Activated T-cell treated with anti-CD3 and anti-CD28 coated beads, Interleukin-2, amount 50 U/mL, for 4 hours (primary cell): Measurements from ENCODE around the gene CBR3. TPM values are rescaled to one million over a fixed set of nuclear protein-coding genes. Genes with fewer than 3 reads are reported as not detected.
A peak's percentile ranks its signal among the peaks of the same experiment; 100 is the strongest.

Experiments used
- ATAC-seq, 2 donors: fragments of 200-7000 bp; cut with Tn5 transposase; one replicate each; pipeline ENCODE4 v1.10.0; 2021
- DNase-seq: peaks from one replicate; pipeline ENCODE4 v3.0.0-alpha.2; 2020
- H3K27me3 Mint-ChIP-seq: one replicate; pipeline ENCODE4 v1.8.0; 2021; ENCODE audit warnings: low read depth, mixed read lengths
- H3K36me3 Mint-ChIP-seq: one replicate; pipeline ENCODE4 v1.8.0; 2022; ENCODE audit warnings: mixed read lengths; ENCODE audit not compliant: insufficient read depth
- H3K4me1 Mint-ChIP-seq: one replicate; pipeline ENCODE4 v1.8.0; 2021; ENCODE audit warnings: low read depth, mixed read lengths
- H3K4me3 Mint-ChIP-seq: one replicate; pipeline ENCODE4 v1.8.0; 2021; ENCODE audit warnings: mild to moderate bottlenecking, moderate library complexity, mixed read lengths
- H3K9me3 Mint-ChIP-seq: one replicate; pipeline ENCODE4 v1.8.0; 2021; ENCODE audit warnings: mixed read lengths
- total RNA-seq, 3 donors: library from RNA; stranded (reverse); gene quantifications; one replicate each; pipeline ENCODE4 v1.2.1, GENCODE V29; 2021

CBR3 gene
- total RNA-seq, 3 donors from 2014 or later, result 3.6 to 7.6 (median 6.7) TPM

- ATAC-seq, result peak; percentile 63 to 82
- Mint-ChIP-seq H3K27me3 (peaks cover 40% of the 10 kb centered on the region), H3K36me3 (no peaks in the 10 kb centered on the region), H3K9me3 (no peaks in the 10 kb centered on the region), H3K4me3 (peak overlapping the region; percentile 5), H3K4me1 (peaks cover 10% of the 10 kb centered on the region)
- peak; percentile 54 for DNase-seq
Measured at GRCh38 chr21:36104317-36105300, 30.3 kb upstream of the CBR3 start.

DNA sequence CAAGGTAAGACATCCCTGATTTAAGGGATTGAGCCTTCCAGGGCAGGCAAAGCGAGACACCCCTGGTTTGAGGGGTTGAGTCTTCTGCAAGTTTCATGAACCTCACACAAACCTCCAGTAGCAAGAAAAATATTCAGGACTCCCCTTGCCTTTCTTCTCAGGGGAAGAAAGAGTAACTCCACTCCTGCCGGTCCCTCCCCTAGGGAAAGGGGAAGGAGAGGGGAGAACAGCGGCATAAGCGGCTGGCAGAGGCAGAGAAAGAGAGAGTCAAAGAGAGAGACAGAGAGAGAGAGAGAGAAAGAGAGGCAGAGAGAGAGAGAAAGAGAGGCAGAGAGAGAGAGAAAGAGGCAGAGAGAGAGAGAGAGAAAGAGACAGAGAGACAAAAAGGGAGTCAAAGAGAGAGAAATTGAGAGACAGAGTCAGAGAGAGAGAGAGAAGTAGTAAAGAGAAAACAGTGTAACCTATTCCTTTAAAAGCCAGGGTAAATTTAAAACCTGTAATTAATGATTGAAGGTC lies 29.5 kb upstream of the CBR3 start:
- DNase-seq (no peak), ATAC-seq (no peak)
- no peaks in the 10 kb centered on the region for H3K9me3 Mint-ChIP-seq
- H3K4me1 Mint-ChIP-seq, result peaks cover 10% of the 10 kb centered on the region
- no peaks in the 10 kb centered on the region for H3K36me3 Mint-ChIP-seq
- H3K27me3 Mint-ChIP-seq, result peaks cover 40% of the 10 kb centered on the region
- no peak overlapping the region for H3K4me3 Mint-ChIP-seq

GRCh38 chr21:36109868-36110267 lies 25.0 kb upstream of the CBR3 start:
- Mint-ChIP-seq H3K4me1 (peaks cover 23% of the 10 kb centered on the region), H3K4me3 (no peak overlapping the region), H3K9me3 (no peaks in the 10 kb centered on the region), H3K36me3 (no peaks in the 10 kb centered on the region), H3K27me3 (peaks cover 22% of the 10 kb centered on the region)
- no peak for DNase-seq
- ATAC-seq, result no peak

DNA sequence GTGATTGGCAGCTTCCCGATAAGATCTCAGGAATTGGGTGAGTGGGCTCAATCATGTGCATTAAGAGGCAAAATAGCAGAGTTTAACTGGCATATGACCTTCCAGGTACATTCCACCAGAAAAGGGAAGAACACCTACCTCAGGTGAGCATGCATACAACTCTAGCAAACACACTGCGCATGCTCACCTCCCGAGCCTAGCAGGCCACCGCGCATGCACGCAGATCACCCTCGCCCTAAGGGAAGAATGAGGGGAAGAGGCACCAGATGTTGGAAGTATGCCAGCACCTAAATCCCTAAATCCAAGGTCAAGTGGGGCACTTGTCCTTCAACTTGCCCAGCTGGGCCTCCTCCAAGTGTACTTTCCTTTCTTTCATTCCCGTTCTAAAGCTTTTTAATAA lies 23.6 kb upstream of the CBR3 start:
- H3K36me3 Mint-ChIP-seq, result no peaks in the 10 kb centered on the region
- H3K27me3 Mint-ChIP-seq, result peaks cover 10% of the 10 kb centered on the region
- DNase-seq, result no peak
- ATAC-seq, result no peak
- no peak overlapping the region for H3K4me3 Mint-ChIP-seq
- no peaks in the 10 kb centered on the region for H3K9me3 Mint-ChIP-seq
- peaks cover 25% of the 10 kb centered on the region for H3K4me1 Mint-ChIP-seq

DNA sequence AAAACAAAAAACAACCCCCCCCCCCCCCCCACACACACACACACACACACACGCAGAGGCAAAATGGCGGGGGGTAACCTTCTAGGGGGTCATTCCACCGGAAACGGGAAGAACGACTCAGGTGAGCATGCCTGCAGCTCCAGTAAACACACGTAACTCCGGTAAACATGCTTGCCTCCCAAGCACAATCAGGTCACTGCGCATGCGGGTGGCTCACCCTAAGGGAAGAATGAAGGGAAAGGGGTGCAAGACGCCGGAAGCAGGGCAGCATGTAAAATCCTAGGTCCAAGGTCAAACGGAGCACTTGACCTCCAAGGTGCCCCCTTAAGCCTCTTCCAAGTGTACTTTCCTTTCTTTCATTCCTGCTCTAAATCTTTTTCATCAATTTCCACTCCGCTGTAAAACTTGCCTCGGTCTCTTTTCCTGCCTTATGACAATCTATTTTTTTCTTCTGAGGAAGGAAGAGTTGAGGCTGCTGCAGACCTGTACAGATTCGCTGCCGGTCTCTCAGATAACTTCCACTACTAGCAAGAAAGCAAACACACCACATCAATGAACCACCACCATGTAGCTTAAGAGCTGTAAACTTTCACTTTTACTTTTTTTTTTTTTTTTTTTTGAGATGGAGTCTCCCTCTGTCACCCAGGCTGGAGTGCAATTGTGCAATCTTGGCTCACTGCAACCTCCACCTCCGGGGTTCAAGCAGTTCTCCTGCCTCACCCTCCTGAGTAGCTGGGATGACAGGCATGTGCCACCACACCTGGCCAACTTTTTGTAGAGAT lies 21.0 kb upstream of the CBR3 start:
- H3K9me3 Mint-ChIP-seq, result no peaks in the 10 kb centered on the region
- DNase-seq, result no peak
- ATAC-seq, result peak; percentile 29 to 79

GRCh38 chr21:36115138-36115730 lies 19.6 kb upstream of the CBR3 start:
- no peaks in the 10 kb centered on the region for H3K27me3 Mint-ChIP-seq
- H3K9me3 Mint-ChIP-seq, result no peaks in the 10 kb centered on the region
- no peak for ATAC-seq
- H3K36me3 Mint-ChIP-seq, result no peaks in the 10 kb centered on the region
- H3K4me1 Mint-ChIP-seq, result peaks cover 25% of the 10 kb centered on the region
- no peak overlapping the region for H3K4me3 Mint-ChIP-seq
- DNase-seq, result no peak

More for the DNA sequence above, 21.0 kb upstream of the CBR3 start:
- H3K4me1 Mint-ChIP-seq, result peaks cover 25% of the 10 kb centered on the region
- H3K4me3 Mint-ChIP-seq, result peak overlapping the region; percentile 87
- H3K27me3 Mint-ChIP-seq, result peaks cover 3% of the 10 kb centered on the region
- no peaks in the 10 kb centered on the region for H3K36me3 Mint-ChIP-seq

DNA sequence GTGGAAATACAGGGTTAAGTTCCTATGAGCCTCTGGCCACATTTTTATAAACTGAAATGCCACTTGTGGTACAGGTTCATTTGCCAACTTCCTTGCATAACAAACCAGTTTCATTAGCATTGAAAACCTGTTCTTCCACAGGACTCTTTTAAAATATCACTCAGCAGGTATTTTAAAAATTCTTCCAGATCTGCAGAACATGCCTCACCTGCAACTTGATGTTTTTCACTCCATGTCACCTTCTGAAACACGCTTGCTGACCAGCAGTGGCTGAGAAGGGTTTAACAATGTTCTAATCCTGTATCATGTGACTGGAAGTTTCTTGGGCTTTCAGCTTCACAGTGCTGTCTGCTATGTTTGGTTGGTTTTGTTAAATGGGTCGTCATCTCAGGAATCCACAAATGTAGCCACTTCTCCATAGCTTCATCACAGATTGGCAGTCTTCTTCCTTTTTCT lies 17.6 kb upstream of the CBR3 start:
- no peak overlapping the region for H3K4me3 Mint-ChIP-seq
- ATAC-seq (no peak), DNase-seq (no peak)
- H3K9me3 Mint-ChIP-seq, result no peaks in the 10 kb centered on the region
- peaks cover 24% of the 10 kb centered on the region for H3K4me1 Mint-ChIP-seq
- H3K36me3 Mint-ChIP-seq, result no peaks in the 10 kb centered on the region
- H3K27me3 Mint-ChIP-seq, result no peaks in the 10 kb centered on the region

DNA sequence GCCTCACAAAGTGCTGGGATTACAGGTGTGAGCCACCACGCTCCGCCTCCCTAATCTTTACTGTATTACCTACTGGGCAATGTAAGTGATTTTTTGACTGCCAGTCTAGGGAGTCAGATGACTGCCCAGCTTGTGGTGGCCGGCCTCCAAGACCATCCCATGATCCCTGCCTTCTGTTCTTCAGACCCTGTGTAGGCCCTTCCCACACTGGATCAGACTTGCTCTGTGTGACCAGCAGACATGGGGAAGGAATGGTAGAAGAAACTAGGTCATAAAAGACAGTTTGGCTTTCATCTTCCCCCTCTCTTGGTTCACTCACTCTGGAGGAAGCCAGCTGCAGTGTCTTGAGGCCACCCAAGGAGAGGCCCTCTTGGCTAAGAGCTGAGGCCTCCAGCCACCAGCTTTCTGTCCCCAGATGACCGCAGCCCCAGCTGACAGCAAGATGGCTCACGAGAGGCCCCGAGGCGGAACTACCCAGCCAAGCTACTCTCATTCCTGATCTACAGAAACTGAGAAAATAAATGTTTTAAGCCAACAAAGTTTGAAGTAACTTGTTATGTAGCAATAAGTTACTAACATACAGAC lies 14.5 kb upstream of the CBR3 start:
- Mint-ChIP-seq H3K4me1 (peaks cover 4% of the 10 kb centered on the region), H3K27me3 (no peaks in the 10 kb centered on the region), H3K4me3 (no peak overlapping the region), H3K9me3 (no peaks in the 10 kb centered on the region), H3K36me3 (no peaks in the 10 kb centered on the region)
- DNase-seq (no peak), ATAC-seq (no peak)

DNA sequence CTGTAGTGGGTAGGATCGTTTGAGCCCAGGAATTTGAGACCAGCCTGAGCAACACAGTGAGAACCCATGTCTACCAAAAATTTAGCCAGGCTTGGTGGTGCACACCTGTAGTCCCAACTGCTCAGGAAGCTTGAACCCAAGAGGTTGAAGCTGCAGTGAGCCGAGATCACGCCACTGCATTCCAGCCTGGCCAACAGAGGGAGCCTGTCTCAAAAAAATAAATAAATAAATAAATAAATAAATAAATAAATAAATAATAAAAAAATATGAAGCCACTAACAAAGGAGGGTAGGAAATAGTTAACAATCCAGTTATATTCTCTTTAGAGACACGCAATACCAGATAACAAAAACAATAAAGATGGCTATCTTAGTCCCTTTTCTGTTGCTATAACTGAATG lies 11.9 kb upstream of the CBR3 start:
- ATAC-seq (no peak), DNase-seq (no peak)
- Mint-ChIP-seq H3K36me3 (no peaks in the 10 kb centered on the region), H3K4me3 (no peak overlapping the region), H3K27me3 (no peaks in the 10 kb centered on the region), H3K9me3 (no peaks in the 10 kb centered on the region), H3K4me1 (peaks cover 6% of the 10 kb centered on the region)

DNA sequence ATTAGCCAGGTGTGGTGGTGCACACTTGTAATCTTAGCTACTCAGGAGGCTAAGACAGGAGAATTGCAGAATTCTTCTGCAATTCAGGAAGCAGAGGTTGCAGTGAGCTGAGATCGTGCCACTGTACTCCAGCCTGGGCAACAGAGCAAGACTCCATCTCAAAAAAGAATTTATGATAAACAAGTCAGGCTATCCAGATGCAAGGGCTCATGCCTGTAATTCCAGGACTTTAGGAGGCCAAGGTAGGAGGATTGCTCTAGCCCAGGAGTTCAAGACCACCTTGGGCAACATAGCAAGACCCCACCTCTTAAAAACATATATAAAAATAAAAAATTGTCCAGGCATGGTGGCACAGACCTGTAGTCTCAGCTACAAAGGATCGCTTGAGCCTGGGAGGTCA lies 10.5 kb upstream of the CBR3 start:
- no peaks in the 10 kb centered on the region for H3K36me3 Mint-ChIP-seq
- no peaks in the 10 kb centered on the region for H3K27me3 Mint-ChIP-seq
- no peak for ATAC-seq
- DNase-seq, result no peak
- no peaks in the 10 kb centered on the region for H3K9me3 Mint-ChIP-seq
- peaks cover 6% of the 10 kb centered on the region for H3K4me1 Mint-ChIP-seq
- no peak overlapping the region for H3K4me3 Mint-ChIP-seq

GRCh38 chr21:36125512-36126207 lies 9.2 kb upstream of the CBR3 start:
- Mint-ChIP-seq H3K27me3 (no peaks in the 10 kb centered on the region), H3K9me3 (no peaks in the 10 kb centered on the region), H3K4me1 (peaks cover 12% of the 10 kb centered on the region), H3K4me3 (no peak overlapping the region), H3K36me3 (no peaks in the 10 kb centered on the region)
- no peak for ATAC-seq
- DNase-seq, result peak; percentile 42

- no peak overlapping the region for H3K4me3 Mint-ChIP-seq
- H3K27me3 Mint-ChIP-seq, result no peaks in the 10 kb centered on the region
- H3K36me3 Mint-ChIP-seq, result no peaks in the 10 kb centered on the region
- ATAC-seq (no peak), DNase-seq (no peak)
- H3K9me3 Mint-ChIP-seq, result no peaks in the 10 kb centered on the region
- peaks cover 14% of the 10 kb centered on the region for H3K4me1 Mint-ChIP-seq
Measured at GRCh38 chr21:36126208-36126565, 8.7 kb upstream of the CBR3 start.

DNA sequence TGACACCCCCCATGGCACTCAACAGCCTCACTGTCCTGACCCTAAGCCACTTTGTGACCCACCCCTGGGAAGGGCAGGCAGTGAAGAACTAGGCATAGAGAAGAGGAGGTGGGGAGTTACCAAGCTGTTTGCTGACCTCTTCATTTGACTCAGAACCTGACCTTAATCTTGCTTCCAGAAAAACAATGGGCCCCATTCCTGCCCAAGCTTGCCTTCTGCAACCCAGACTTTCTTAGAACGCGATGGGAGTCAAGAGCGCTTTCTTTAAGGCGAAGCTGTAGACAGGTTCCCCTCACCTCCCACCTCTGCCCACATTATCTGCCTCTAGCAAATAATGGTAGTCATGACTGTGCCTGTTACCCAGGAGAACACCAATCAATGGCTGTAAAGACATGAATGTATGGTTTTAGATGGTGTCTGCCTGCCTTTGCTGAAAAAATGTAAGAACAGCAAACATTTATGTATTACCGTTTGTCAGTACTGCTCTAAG lies 8.2 kb upstream of the CBR3 start:
- DNase-seq, result no peak
- Mint-ChIP-seq H3K36me3 (no peaks in the 10 kb centered on the region), H3K9me3 (no peaks in the 10 kb centered on the region), H3K4me1 (peaks cover 14% of the 10 kb centered on the region), H3K27me3 (no peaks in the 10 kb centered on the region), H3K4me3 (no peak overlapping the region)
- ATAC-seq, result no peak
